GM23338 (cell line): Measurements from ENCODE around the gene CARMIL1. TPM values are rescaled to one million over a fixed set of nuclear protein-coding genes. Genes with fewer than 3 reads are reported as not detected.

ENCODE experiments used
- ATAC-seq: fragments of 200-7000 bp; cut with Tn5 transposase; 3 replicates; pipeline ENCODE4 v1.9.1; 2020
- DNase-seq: peaks from one replicate; pipeline ENCODE4 v3.0.0-alpha.2; 2015; ENCODE audit warnings: low spot score
- H2AFZ ChIP-seq: fragments of 200-600 bp; sonication (generic); 2 replicates; pipeline ENCODE4 v1.8.0; 2016; ENCODE audit warnings: antibody characterized with exemption, mild to moderate bottlenecking, moderate library complexity
- H3F3A ChIP-seq: fragments of 200-600 bp; sonication (generic); replicated peaks from 2 replicates; pipeline ENCODE4 v1.8.0; 2017; ENCODE audit warnings: antibody characterized with exemption, mixed run types, low read depth
- H3K27ac ChIP-seq: fragments of 200-600 bp; sonication (generic); 2 replicates; pipeline ENCODE4 v1.6.1; 2016; ENCODE audit warnings: low read depth
- H3K27me3 ChIP-seq: fragments of 200-600 bp; sonication (generic); 2 replicates; pipeline ENCODE4 v1.8.0; 2016; ENCODE audit warnings: mild to moderate bottlenecking, mixed run types, moderate library complexity; ENCODE audit not compliant: insufficient read depth
- H3K36me3 ChIP-seq: fragments of 200-600 bp; sonication (generic); 2 replicates; pipeline ENCODE4 v1.8.0; 2016; ENCODE audit warnings: mild to moderate bottlenecking; ENCODE audit not compliant: insufficient read depth
- H3K4me1 ChIP-seq: fragments of 200-600 bp; sonication (generic); 2 replicates; pipeline ENCODE4 v1.8.0; 2016; ENCODE audit warnings: mild to moderate bottlenecking, moderate library complexity; ENCODE audit not compliant: insufficient read depth
- H3K4me2 ChIP-seq: fragments of 200-600 bp; sonication (generic); 2 replicates; pipeline ENCODE4 v1.7.1; 2017; ENCODE audit warnings: mixed run types
- H3K4me3 ChIP-seq: fragments of 200-600 bp; sonication (generic); 2 replicates; pipeline ENCODE4 v1.6.1; 2016; ENCODE audit warnings: mixed run types
- H3K79me2 ChIP-seq: fragments of 200-600 bp; sonication (generic); replicated peaks from 2 replicates; pipeline ENCODE4 v1.8.0; 2017; ENCODE audit warnings: mild to moderate bottlenecking; ENCODE audit not compliant: insufficient read depth
- H3K9me2 ChIP-seq: fragments of 200-600 bp; sonication (generic); 2 replicates; pipeline ENCODE4 v1.8.0; 2017; ENCODE audit not compliant: insufficient read depth
- H4K20me1 ChIP-seq: fragments of 200-600 bp; sonication (generic); replicated peaks from 2 replicates; pipeline ENCODE4 v1.8.0; 2017; ENCODE audit warnings: mild to moderate bottlenecking; ENCODE audit not compliant: insufficient read depth
- H3K27ac Mint-ChIP-seq: 2 replicates; pipeline ENCODE4 v1.8.0; 2020; ENCODE audit warnings: inconsistent platforms, mild to moderate bottlenecking, moderate library complexity, mixed read lengths
- H3K27me3 Mint-ChIP-seq: 3 replicates; pipeline ENCODE4 v1.8.0; 2022; ENCODE audit warnings: low read depth, mild to moderate bottlenecking, moderate library complexity, mixed read lengths, inconsistent platforms; ENCODE audit not compliant: insufficient read depth, poor library complexity
- H3K36me3 Mint-ChIP-seq: 3 replicates; pipeline ENCODE4 v1.8.0; 2021; ENCODE audit warnings: low read depth, mild to moderate bottlenecking, inconsistent platforms, moderate library complexity, mixed read lengths
- H3K4me1 Mint-ChIP-seq: 3 replicates; pipeline ENCODE4 v1.8.0; 2020; ENCODE audit warnings: mild to moderate bottlenecking, inconsistent platforms, mixed read lengths
- H3K4me3 Mint-ChIP-seq: 3 replicates; pipeline ENCODE4 v1.8.0; 2021; ENCODE audit warnings: moderate library complexity, mild to moderate bottlenecking, inconsistent platforms, mixed read lengths
- H3K9me3 Mint-ChIP-seq: 3 replicates; pipeline ENCODE4 v1.8.0; 2020; ENCODE audit warnings: moderate library complexity, mild to moderate bottlenecking, inconsistent platforms, mixed read lengths
- CREB1 ChIP-seq: fragments of 250-450 bp; sonication (Bioruptor Pico); IDR thresholded peaks from 2 replicates; pipeline ENCODE4 v1.5.0; 2020; ENCODE audit warnings: low read depth, mild to moderate bottlenecking, moderate library complexity
- CTCF ChIP-seq, 2 experiments: fragments of 200-600 bp in 1 of 2; sonication (generic) in 1 of 2; conservative IDR thresholded peaks; 2 replicates each; pipeline versions ENCODE4 v1.5.1 to v1.6.1; 2016 to 2017; ENCODE audit warnings: antibody characterized with exemption in 2 of 2, low read depth in 2 of 2, mild to moderate bottlenecking in 2 of 2, moderate library complexity in 1 of 2
- EZH2 ChIP-seq: fragments of 200-600 bp; sonication (generic); IDR thresholded peaks from one replicate; pipeline ENCODE4 v1.8.0; 2017; ENCODE audit warnings: antibody characterized with exemption, mild to moderate bottlenecking, low read depth; ENCODE audit not compliant: unreplicated experiment
- JUNB ChIP-seq: IDR thresholded peaks from one replicate; pipeline ENCODE4 v1.6.1; 2016; ENCODE audit warnings: antibody characterized with exemption; ENCODE audit not compliant: unreplicated experiment
- POLR2AphosphoS5 ChIP-seq: IDR thresholded peaks from 2 replicates; pipeline ENCODE4 v1.6.1; 2016; ENCODE audit warnings: antibody characterized with exemption, low read depth
- REST ChIP-seq: IDR thresholded peaks from one replicate; pipeline ENCODE4 v1.6.1; 2018; ENCODE audit warnings: antibody characterized with exemption; ENCODE audit not compliant: unreplicated experiment
- ZNF331 ChIP-seq: fragments of 250-450 bp; sonication (Bioruptor Pico); IDR thresholded peaks from 2 replicates; pipeline ENCODE4 v1.5.0; 2020; ENCODE audit warnings: low read depth, mild to moderate bottlenecking, moderate library complexity
- ZNF462 ChIP-seq: fragments of 250-450 bp; sonication (Bioruptor Pico); IDR thresholded peaks from 2 replicates; pipeline ENCODE4 v1.5.0; 2020; ENCODE audit warnings: mild to moderate bottlenecking, moderate library complexity
- polyA plus RNA-seq: library from polyadenylated mRNA; unstranded; fragments of >200 nt; fragmentation: Nextera tagmentation; extraction: Ambion mirVana; gene quantifications from 2 replicates; pipeline ENCODE4 v1.2.1, GENCODE V29; 2016
- total RNA-seq: library from RNA; depleted of rRNA; stranded (reverse); fragments of >200 nt; shearing (Covaris generic); gene quantifications from 2 replicates; pipeline ENCODE4 v1.2.3, GENCODE V29; 2014

The CARMIL1 gene
- total and polyA plus RNA-seq, 2 experiments from 2014 or later = 43.2 to 66.9 TPM

- peaks cover 99% of the 10 kb centered on the region for H3K79me2 ChIP-seq
- Mint-ChIP-seq H3K4me1 (peaks cover 51% of the 10 kb centered on the region), H3K27me3 (no peaks in the 10 kb centered on the region), H3K27ac (peak overlapping the region; percentile 91; the same call in 1 of the 2 replicates), H3K9me3 (no peaks in the 10 kb centered on the region), H3K4me3 (no peak overlapping the region), H3K36me3 (no peaks in the 10 kb centered on the region)
- H3K4me2 ChIP-seq = no peak overlapping the region
- H3K9me2 ChIP-seq = no peaks in the 10 kb centered on the region
- H4K20me1 ChIP-seq = peaks cover 5% of the 10 kb centered on the region; the same call in 1 of the 2 replicates
- DNase-seq (no peak), ATAC-seq (peak; percentile 30)
- no peaks in the 10 kb centered on the region for H3F3A ChIP-seq
- TF ChIP-seq CREB1 (no peak), JUNB (no peak), ZNF331 (CRISPR knock-in tag) (no peak)
- no peaks in the 10 kb centered on the region for H3K36me3 ChIP-seq
- no peak overlapping the region for H3K4me3 ChIP-seq
- no peaks in the 10 kb centered on the region for H3K27me3 ChIP-seq
- H3K27ac ChIP-seq = 0 out of 2 replicates have a peak overlapping the region, but pooled peaks have one; percentile 55
- peaks cover 53% of the 10 kb centered on the region for H3K4me1 ChIP-seq
- no peak overlapping the region for H2AFZ ChIP-seq
Observed at GRCh38 chr6:25369036-25369432, 89.9 kb downstream of the CARMIL1 start.

GRCh38 chr6:25369433-25370177 lies 90.4 kb downstream of the CARMIL1 start:
- Histone ChIP-seq H3K4me1 (peaks cover 53% of the 10 kb centered on the region), H3K4me2 (peak overlapping the region; percentile 19), H2AFZ (no peak overlapping the region), H4K20me1 (peaks cover 5% of the 10 kb centered on the region; the same call in 1 of the 2 replicates), H3K79me2 (peaks cover 99% of the 10 kb centered on the region), H3F3A (no peaks in the 10 kb centered on the region), H3K4me3 (no peak overlapping the region), H3K9me2 (no peaks in the 10 kb centered on the region), H3K36me3 (no peaks in the 10 kb centered on the region), H3K27me3 (no peaks in the 10 kb centered on the region), H3K27ac (peak overlapping the region; percentile 55; the same call in 1 of the 2 replicates)
- H3K27me3 Mint-ChIP-seq = no peaks in the 10 kb centered on the region
- no peaks in the 10 kb centered on the region; the same call in 2 of the 3 replicates for H3K9me3 Mint-ChIP-seq
- ATAC-seq (peak; percentile 73), DNase-seq (peak; percentile 32)
- H3K27ac Mint-ChIP-seq = peak overlapping the region; percentile 91
- peaks cover 51% of the 10 kb centered on the region for H3K4me1 Mint-ChIP-seq
- H3K36me3 Mint-ChIP-seq = no peaks in the 10 kb centered on the region; the same call in 2 of the 3 replicates
- no peak overlapping the region for H3K4me3 Mint-ChIP-seq
- TF ChIP-seq ZNF331 (CRISPR knock-in tag) (no peak), CTCF (conservative IDR thresholded peaks at IDR 0.05; ENCODE audit: low read depth in 2 of 2) (no peak), POLR2AphosphoS5 (no peak), JUNB (no peak), EZH2 (no peak), REST (no peak), ZNF462 (CRISPR knock-in tag) (no peak)
